GM10847 (cell line): Measurements from ENCODE around the gene HPS1.

ENCODE experiments used
- POLR2A ChIP-seq: IDR thresholded peaks from 2 replicates; pipeline ENCODE4 v1.6.1; 2011; ENCODE audit not compliant: insufficient read length; ENCODE audit errors: extremely low read depth

Gene HPS1

GRCh38 chr10:98414578-98414931 lies 32.2 kb downstream of the HPS1 start:
- TF ChIP-seq POLR2A, result no peak

GRCh38 chr10:98411768-98412167 lies 35.0 kb downstream of the HPS1 start:
- TF ChIP-seq POLR2A, result no peak

- TF ChIP-seq POLR2A, result no peak
These were observed 35.6 kb downstream of the HPS1 start for GRCh38 chr10:98411166-98411565.

DNA sequence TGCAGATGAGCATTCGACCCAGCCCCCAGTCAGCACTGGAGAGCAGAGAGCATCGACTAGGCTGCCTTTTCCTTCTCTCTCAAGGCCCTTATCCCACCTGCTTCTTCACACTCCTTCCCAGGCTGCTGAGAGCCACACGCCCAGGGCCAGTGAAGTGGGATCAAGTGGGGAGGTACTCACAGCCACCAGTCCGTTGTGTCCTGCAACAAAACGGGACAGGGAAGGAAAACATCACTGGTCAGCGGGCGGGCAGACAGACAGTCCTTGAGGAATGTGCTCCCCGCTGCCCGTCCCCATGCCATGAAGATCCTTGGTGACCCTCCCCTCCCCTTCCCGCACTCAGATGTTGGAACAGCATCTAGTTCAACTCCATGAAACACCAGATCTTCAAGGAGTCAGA lies 36.0 kb downstream of the HPS1 start:
- TF ChIP-seq POLR2A, result no peak

GRCh38 chr10:98410135-98410743 lies 36.5 kb downstream of the HPS1 start:
- TF ChIP-seq POLR2A, result no peak

- TF ChIP-seq POLR2A, result no peak
These were observed 37.9 kb downstream of the HPS1 start for GRCh38 chr10:98408799-98409198.

DNA sequence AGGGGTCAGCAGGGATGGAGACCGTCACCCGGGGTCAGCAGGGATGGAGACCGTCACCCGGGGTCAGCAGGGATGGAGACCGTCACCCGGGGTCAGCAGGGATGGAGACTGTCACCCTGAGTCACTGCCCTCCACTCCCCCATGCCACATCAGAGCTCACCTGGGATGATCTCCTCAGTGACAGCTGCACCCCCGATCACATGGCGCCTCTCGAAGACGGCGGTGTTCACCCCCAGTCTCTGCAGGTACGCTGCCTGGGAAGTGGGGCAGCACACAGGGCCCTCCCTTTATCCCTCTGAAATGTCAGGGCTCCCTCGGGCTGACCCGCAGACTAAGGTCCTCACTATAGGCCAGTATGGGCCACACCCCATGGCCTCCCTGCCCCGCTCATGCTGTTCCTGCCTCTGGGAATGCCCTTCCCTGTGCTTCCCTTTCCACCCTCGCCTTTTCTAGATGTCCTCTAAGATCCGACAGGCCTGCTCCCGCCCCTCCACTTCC lies 38.9 kb downstream of the HPS1 start:
- TF ChIP-seq POLR2A, result no peak

- no peak for TF ChIP-seq POLR2A
These were observed 39.6 kb downstream of the HPS1 start for GRCh38 chr10:98407017-98407743.

DNA sequence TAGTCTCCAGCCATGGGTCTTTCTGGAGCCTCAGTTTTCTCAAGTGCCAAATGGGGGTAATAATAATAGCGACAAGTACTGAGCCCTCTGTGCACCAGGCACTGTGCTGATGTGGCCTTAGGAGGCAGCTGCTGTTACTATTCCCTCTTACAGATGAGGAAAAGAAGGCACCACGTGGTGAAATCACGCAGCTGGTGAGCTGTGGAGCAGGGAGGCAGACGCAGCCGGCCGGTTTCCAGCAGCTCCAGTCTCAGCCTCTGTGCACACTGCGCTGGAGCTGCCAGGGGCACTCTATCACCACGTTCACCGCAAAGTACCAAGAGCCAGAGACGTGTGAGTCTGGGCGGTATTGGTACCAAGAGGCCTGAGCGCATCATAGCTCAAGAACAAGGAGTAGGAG lies 41.3 kb downstream of the HPS1 start:
- TF ChIP-seq POLR2A, result no peak

DNA sequence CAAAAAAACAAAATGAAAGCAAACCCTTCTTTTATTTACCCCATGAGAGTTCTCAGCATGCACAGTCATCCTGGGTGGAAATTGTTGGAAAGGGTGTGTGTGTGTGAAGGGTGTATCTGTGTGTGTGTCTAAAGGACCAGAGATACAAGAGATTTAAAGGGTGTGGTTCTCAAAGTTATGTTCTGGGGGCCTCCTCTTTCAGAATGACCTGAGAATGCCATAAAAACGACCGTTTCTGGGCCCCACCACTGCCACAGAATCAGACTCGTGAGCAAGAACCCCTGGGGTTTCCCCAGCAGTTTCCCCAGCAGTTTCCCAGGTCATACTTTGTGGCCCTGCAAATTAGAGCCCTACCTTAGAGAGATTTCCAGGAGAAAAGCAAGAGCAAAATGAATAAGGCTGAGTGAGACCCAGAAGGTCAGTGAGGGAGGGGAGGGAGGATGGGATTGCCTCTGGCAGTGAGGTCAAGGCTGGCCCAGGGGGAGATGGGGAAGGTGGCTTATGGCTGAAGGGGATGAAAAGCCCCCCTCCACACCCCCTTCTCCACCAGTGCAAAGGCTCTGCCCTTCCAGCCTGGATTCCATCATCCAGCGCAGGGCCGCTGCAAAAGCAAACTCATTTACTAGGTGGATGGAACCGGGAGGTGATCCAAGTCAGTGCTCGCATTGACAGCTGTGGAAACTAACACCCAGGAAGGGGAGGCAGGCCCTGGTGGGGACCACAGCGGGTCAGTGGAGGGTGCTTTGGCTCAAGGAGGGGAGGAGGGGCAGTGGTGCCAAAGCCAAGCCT lies 42.0 kb downstream of the HPS1 start:
- no peak for TF ChIP-seq POLR2A

DNA sequence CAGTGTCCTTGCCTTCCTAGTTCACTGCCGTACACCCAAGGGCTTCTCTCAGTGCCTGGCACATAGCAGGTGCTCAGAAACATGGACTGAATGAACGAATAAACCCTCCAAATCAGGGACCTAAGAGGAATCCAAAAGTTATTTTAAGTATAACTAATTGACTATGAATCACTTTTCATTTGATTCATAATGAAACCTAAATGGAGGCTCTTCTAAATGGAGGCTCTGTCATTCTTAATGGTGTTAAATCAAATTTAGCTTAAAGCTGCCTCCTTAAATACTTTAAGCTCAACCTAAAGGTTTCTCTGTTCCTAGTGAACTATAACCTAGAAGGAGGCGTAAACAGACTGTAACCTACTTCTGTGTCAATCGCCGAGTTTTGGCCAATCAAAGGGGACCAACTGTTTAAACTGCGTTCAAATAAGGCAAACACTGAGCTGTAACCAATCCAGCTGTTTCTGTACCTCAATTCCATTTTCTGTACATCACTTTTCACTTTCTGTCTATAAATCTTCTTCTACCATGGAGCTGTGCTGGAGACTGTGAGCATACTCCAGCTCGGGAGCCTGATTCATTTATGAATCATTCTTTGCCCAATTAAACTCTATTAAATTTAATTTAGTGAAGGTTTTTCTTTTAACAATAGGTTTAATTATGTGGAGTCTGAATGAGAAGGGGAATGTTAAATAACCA lies 42.8 kb downstream of the HPS1 start:
- no peak for TF ChIP-seq POLR2A

DNA sequence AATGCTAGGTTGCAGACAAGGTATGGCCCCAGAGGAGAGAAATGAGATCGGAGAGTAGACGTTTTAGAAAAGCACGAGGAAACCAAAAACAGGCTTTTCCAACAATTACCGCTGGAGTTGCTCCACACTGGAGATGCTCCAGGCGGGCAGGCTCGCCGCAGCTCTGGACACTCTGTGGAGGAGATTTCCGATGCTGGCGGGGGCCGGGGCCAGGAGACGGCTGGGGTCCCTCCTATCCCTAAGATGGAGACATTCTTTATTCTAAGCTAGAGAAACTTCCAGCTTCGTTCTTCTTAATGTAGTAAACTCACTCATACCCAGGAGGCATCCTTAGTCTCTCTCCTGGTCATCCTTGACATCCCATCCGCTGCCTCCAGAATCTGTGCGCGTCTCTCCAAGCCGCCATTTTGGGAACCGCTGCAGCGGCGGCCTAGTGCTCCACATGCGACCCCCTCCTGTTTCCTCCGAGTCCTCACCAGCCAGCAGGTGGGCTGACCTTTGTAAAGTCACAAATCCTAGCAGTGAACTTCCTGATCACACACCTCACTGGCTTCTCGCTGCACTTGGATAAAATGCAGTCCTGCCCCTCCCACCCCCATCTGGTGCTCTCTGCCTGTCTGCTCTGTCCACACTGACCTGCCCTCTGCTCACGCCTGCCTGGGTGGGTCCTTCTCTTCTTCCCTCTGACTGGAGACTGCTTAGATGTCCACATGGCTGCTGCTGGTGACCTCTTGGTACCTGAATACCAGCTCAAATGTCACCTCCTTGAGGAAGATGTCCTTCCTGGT lies 43.6 kb downstream of the HPS1 start:
- no peak for TF ChIP-seq POLR2A

DNA sequence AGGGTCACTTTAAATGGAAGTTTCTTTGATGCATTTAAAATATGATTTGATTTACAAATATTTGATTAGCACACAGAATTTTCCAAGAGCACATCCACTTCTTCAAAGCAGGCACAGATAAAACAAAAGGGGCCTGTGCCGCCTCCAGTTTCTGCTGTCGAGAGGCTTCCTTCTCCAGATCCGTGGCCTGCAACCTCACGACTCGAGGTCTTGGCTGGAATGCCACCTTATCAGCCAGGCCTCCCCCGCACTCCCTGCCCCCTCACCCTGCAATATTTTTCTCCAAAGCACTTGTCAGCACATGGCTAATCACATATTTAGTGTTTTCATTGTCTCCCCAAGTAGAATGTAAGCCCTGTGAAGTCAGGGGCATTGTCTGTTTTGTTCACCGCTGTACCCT lies 44.3 kb downstream of the HPS1 start:
- no peak for TF ChIP-seq POLR2A

DNA sequence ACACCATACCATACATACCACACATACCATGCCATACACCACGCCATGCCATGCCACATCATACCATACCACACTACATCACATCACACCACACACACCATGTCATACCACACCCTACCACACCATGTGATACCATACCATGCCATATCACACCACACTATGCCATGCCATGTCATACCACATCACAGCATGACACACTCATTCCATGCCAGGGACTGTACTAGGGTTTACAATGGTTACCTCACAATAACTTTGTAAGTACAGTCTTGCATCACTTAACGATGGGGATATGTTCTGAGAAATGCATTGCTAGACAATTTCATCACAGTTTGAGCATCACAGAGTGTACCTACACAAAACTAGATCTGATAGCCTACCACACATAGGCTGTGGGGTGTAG lies 46.3 kb downstream of the HPS1 start:
- no peak for TF ChIP-seq POLR2A

DNA sequence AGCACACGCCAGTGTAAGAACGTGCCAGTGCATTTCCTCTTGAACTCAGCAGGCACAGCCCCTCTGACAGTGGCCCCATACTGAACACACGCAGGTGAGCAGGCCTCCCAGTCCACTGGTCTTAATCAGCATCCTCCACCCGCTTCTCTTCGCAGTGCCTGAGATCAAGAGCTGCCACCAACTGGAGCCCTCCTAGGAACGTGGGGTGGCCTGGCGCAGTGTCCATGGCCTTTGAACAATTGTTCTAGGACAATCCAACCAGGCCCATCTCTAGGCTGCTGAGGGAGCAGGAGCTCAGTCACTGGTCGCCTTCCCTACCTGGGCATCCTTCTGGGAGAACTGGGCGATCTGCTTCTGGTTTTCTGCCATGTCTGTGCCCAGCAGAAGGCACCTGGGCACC lies 47.0 kb downstream of the HPS1 start:
- no peak for TF ChIP-seq POLR2A
